HCT116 (cell line): ENCODE data around the gene TACR2. TPM values are rescaled to one million over a fixed set of nuclear protein-coding genes. Genes with fewer than 3 reads are reported as not detected.

Experiments used
- ATAC-seq: fragments of 200-7000 bp; cut with Tn5 transposase; 2 replicates; pipeline ENCODE4 v1.9.1; 2020; ENCODE audit warnings: mild to moderate bottlenecking, moderate library complexity
- BruUV-seq: library from RNA; stranded (reverse); fragments of 400-500 nt; replicated peaks from 2 replicates; lab custom pipeline; 2021; lab: Mats Ljungman, UMichigan
- CTCF ChIA-PET: fragments of 300-600 bp; sonication (Branson Sonifier 250); formaldehyde crosslinking; loops from one replicate; lab custom pipeline; 2021; ENCODE audit warnings: antibody characterized with exemption; lab: Charles Lee
- POLR2A ChIA-PET: fragments of 300-600, 350-600 bp; sonication (Branson Sonifier 250); formaldehyde crosslinking; loops from one replicate; lab custom pipeline; 2021; ENCODE audit warnings: antibody characterized with exemption; lab: Charles Lee
- RAD21 ChIA-PET, 2 experiments: fragments of 300-600 bp; sonication (Branson Sonifier 250); formaldehyde crosslinking; loops; one replicate each; lab custom pipeline; 2023; ENCODE audit warnings: low total read pairs in 2 of 2; ENCODE audit not compliant: uncharacterized antibody in 2 of 2, unreplicated experiment in 2 of 2, low non-redundant PET in 1 of 2; lab: Charles Lee
- DNase-seq: peaks from one replicate; pipeline ENCODE4 v3.0.0-alpha.2; 2010; ENCODE audit warnings: low read depth, low spot score
- H2AFZ ChIP-seq: fragments of 200-600 bp; shearing (Covaris generic), sonication (generic); 2 replicates; pipeline ENCODE4 v1.6.1; 2017; ENCODE audit warnings: low read depth, mixed run types, mixed read lengths, antibody characterized with exemption, low read length; ENCODE audit not compliant: poor library complexity, severe bottlenecking
- H3K27ac ChIP-seq: 2 replicates; pipeline ENCODE4 v1.5.1; 2012; ENCODE audit warnings: low read depth, low read length
- H3K27me3 ChIP-seq: fragments of 200-600 bp; sonication (generic); 2 replicates; pipeline ENCODE4 v1.6.1; 2016; ENCODE audit warnings: mixed run types, low read length, mixed read lengths; ENCODE audit not compliant: insufficient read depth
- H3K36me3 ChIP-seq, 2 experiments: fragments of 200-500 bp in 1 of 2; fragments of 200-600 bp in 1 of 2; sonication (Bioruptor generic) in 1 of 2; sonication (generic) in 1 of 2; 2 replicates each; pipeline versions ENCODE4 v1.5.1 to v1.6.1; 2014 to 2016; ENCODE audit warnings: low read length in 2 of 2, inconsistent platforms in 1 of 2, mixed read lengths in 1 of 2, mixed run types in 1 of 2; ENCODE audit not compliant: insufficient read depth in 2 of 2, control insufficient read depth in 1 of 2
- H3K4me1 ChIP-seq, 2 experiments: fragments of 200-600 bp in 1 of 2; sonication (generic) in 1 of 2; 2 replicates each; pipeline versions ENCODE4 v1.5.1 to v1.6.1; 2012 to 2017; ENCODE audit warnings: low read length in 2 of 2, inconsistent platforms in 1 of 2, mild to moderate bottlenecking in 1 of 2, mixed read lengths in 1 of 2, mixed run types in 1 of 2, moderate library complexity in 1 of 2; ENCODE audit not compliant: insufficient read depth in 2 of 2, control insufficient read depth in 1 of 2
- H3K4me2 ChIP-seq: fragments of 200-600 bp; sonication (generic); 2 replicates; pipeline ENCODE4 v1.6.1; 2017; ENCODE audit warnings: mixed run types, low read length, mixed read lengths
- H3K4me3 ChIP-seq, 2 experiments: fragments of 200-600 bp in 1 of 2; sonication (generic) in 1 of 2; replicated peaks in 1 of 2; 2 replicates each; pipeline ENCODE4 v1.5.1; 2011 to 2016; ENCODE audit warnings: low read length in 2 of 2, control low read depth in 1 of 2, low read depth in 1 of 2, mild to moderate bottlenecking in 1 of 2, mixed read lengths in 1 of 2, mixed run types in 1 of 2
- H3K79me2 ChIP-seq: fragments of 200-600 bp; sonication (generic); 2 replicates; pipeline ENCODE4 v1.6.1; 2017; ENCODE audit warnings: mild to moderate bottlenecking, mixed run types, low read length, moderate library complexity, mixed read lengths; ENCODE audit not compliant: insufficient read depth
- H3K9ac ChIP-seq: fragments of 200-600 bp; sonication (generic); 2 replicates; pipeline ENCODE4 v1.6.1; 2016; ENCODE audit warnings: low read length, mixed read lengths
- H3K9me2 ChIP-seq: fragments of 200-600 bp; sonication (generic), shearing (Covaris generic); 2 replicates; pipeline ENCODE4 v1.6.1; 2017; ENCODE audit warnings: mixed run types, mild to moderate bottlenecking, moderate library complexity; ENCODE audit not compliant: insufficient read depth
- H3K9me3 ChIP-seq, 2 experiments: fragments of 200-500 bp in 1 of 2; fragments of 200-600 bp in 1 of 2; sonication (Bioruptor generic) in 1 of 2; sonication (generic) in 1 of 2; 2 replicates each; pipeline ENCODE4 v1.6.1; 2014 to 2017; ENCODE audit warnings: low read length in 2 of 2, mixed read lengths in 2 of 2, inconsistent platforms in 1 of 2, low read depth in 1 of 2, mild to moderate bottlenecking in 1 of 2, mixed run types in 1 of 2, moderate library complexity in 1 of 2; ENCODE audit not compliant: control insufficient read depth in 1 of 2, insufficient read depth in 1 of 2
- H4K20me1 ChIP-seq: fragments of 200-600 bp; sonication (generic), shearing (Covaris generic); 2 replicates; pipeline ENCODE4 v1.6.1; 2017; ENCODE audit warnings: mixed run types, mild to moderate bottlenecking, moderate library complexity; ENCODE audit not compliant: insufficient read depth
- CEBPB ChIP-seq: IDR thresholded peaks from 2 replicates; pipeline ENCODE4 v1.6.1; 2012; ENCODE audit warnings: low read depth
- EGR1 ChIP-seq: IDR thresholded peaks from 2 replicates; pipeline ENCODE4 v1.6.1; 2012; ENCODE audit warnings: low read depth
- ELF1 ChIP-seq: IDR thresholded peaks from 2 replicates; pipeline ENCODE4 v1.6.1; 2012; ENCODE audit warnings: low read depth, borderline replicate concordance
- EZH2 ChIP-seq: fragments of 200-600 bp; sonication (generic); IDR thresholded peaks from 2 replicates; pipeline ENCODE4 v1.6.1; 2017; ENCODE audit warnings: antibody characterized with exemption, mixed run types
- FOSL1 ChIP-seq: IDR thresholded peaks from 2 replicates; pipeline ENCODE4 v1.6.1; 2012; ENCODE audit warnings: low read depth
- RAD21 ChIP-seq: IDR thresholded peaks from 2 replicates; pipeline ENCODE4 v1.6.1; 2012; ENCODE audit warnings: low read depth, mild to moderate bottlenecking
- SIN3A ChIP-seq: IDR thresholded peaks from 2 replicates; pipeline ENCODE4 v1.6.1; 2012; ENCODE audit warnings: low read depth
- TCF7L2 ChIP-seq: IDR thresholded peaks from 2 replicates; pipeline ENCODE4 v1.7.0; 2011; ENCODE audit warnings: borderline replicate concordance, inconsistent platforms; ENCODE audit not compliant: insufficient read depth, insufficient read length; ENCODE audit errors: extremely low read depth
- YY1 ChIP-seq: IDR thresholded peaks from 2 replicates; pipeline ENCODE4 v1.6.1; 2011; ENCODE audit warnings: low read length, low read depth, moderate library complexity, mild to moderate bottlenecking; ENCODE audit not compliant: insufficient replicate concordance; ENCODE audit errors: extremely low read depth
- intact Hi-C: fragments of 100-400 bp; cut with micrococcal nuclease; formaldehyde crosslinking; loops from 2 replicates; pipeline ENCODE4 v1.10.0; 2022
- total RNA-seq: library from RNA; stranded (reverse); gene quantifications from one replicate; pipeline ENCODE4 v1.2.1, GENCODE V29; 2021; ENCODE audit not compliant: unreplicated experiment
- TF ChIP-seq, protein P1 (sequence below): IDR thresholded peaks from 2 replicates; pipeline ENCODE4 v1.6.1; 2012; ENCODE audit warnings: low read depth

TACR2 gene
- total RNA-seq, 1 experiment from 2014 or later, result not detected

DNA sequence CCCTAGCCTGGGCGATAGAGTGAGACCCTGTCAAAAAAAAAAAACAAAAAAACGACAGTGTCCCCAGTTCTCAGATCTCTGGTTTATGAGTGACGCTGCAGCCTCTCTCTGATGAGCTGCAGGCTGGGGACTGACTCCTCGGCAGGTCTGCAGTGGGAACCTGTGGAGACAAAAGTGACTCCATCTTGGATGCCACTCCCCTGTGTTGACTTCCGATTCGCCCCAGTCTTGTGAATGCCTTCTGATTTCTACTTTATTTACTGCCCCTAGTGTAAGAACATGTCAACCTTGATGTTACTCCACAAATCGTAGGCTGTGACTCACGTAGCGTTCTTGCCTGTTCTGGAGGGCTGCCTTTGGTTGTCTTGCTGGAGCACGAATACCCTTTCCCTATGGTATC lies 6.2 kb downstream of the TACR2 start:
- ChIA-PET CTCF (no interaction called here), POLR2A (interaction anchor here (0.6 kb wide), 1 partner anchor 11 kb away, joined by 4 read pairs; no protein-coding TSS in a partner anchor), RAD21 (no interaction called here)
- H3K4me2 ChIP-seq, result no peak overlapping the region
- H3K9me3 ChIP-seq, result no peaks in the 10 kb centered on the region
- H3K4me3 ChIP-seq, result no peak overlapping the region
- no peaks in the 10 kb centered on the region for H4K20me1 ChIP-seq
- no peak overlapping the region for H3K27ac ChIP-seq
- H3K79me2 ChIP-seq, result no peaks in the 10 kb centered on the region
- H3K9ac ChIP-seq, result no peak overlapping the region
- H3K36me3 ChIP-seq, result no peaks in the 10 kb centered on the region
- no TSS peak for BruUV-seq
- H2AFZ ChIP-seq, result no peak overlapping the region
- DNase-seq (no peak), ATAC-seq (no peak)
- intact Hi-C loops, result no loop called here
- TF ChIP-seq FOSL1 (no peak), TCF7L2 (no peak), ELF1 (no peak), EZH2 (no peak), EGR1 (no peak), YY1 (no peak), RAD21 (no peak), CEBPB (no peak), SIN3A (no peak)
- TF ChIP-seq, protein P1, sequence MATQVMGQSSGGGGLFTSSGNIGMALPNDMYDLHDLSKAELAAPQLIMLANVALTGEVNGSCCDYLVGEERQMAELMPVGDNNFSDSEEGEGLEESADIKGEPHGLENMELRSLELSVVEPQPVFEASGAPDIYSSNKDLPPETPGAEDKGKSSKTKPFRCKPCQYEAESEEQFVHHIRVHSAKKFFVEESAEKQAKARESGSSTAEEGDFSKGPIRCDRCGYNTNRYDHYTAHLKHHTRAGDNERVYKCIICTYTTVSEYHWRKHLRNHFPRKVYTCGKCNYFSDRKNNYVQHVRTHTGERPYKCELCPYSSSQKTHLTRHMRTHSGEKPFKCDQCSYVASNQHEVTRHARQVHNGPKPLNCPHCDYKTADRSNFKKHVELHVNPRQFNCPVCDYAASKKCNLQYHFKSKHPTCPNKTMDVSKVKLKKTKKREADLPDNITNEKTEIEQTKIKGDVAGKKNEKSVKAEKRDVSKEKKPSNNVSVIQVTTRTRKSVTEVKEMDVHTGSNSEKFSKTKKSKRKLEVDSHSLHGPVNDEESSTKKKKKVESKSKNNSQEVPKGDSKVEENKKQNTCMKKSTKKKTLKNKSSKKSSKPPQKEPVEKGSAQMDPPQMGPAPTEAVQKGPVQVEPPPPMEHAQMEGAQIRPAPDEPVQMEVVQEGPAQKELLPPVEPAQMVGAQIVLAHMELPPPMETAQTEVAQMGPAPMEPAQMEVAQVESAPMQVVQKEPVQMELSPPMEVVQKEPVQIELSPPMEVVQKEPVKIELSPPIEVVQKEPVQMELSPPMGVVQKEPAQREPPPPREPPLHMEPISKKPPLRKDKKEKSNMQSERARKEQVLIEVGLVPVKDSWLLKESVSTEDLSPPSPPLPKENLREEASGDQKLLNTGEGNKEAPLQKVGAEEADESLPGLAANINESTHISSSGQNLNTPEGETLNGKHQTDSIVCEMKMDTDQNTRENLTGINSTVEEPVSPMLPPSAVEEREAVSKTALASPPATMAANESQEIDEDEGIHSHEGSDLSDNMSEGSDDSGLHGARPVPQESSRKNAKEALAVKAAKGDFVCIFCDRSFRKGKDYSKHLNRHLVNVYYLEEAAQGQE, result no peak
- no peaks in the 10 kb centered on the region for H3K27me3 ChIP-seq
- H3K4me1 ChIP-seq, result peaks cover 9 to 21% of the 10 kb centered on the region in 2 experiments
- no peaks in the 10 kb centered on the region for H3K9me2 ChIP-seq
